ENCODE results near the gene ZNF628. TPM values are rescaled to one million over a fixed set of nuclear protein-coding genes. Genes with fewer than 3 reads are reported as not detected.
A peak's percentile ranks its signal among the peaks of the same experiment; 100 is the strongest.

Gene ZNF628
- total and polyA plus RNA-seq, 7 donors: 1.4 to 15.0 (median 2.5) TPM

DNA sequence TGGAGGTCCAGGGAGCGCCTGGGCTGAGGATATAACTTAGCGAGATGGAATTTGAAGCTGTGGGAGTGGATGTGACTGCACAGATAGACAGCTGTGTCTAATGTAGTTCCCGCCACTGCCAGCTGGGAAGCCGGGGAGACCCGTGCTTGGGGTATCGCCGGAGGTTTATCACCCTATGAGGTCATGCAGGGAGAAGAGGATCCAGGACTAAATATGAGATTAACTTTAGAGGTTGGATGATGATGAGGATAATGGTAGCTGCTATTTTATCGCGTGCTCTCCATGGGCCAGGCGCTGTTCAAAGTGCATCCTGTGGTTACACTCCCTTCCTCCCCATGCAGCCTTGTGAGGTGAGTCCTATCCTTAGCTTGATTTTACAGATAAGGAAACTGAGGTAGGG, 31.7 kb downstream of the ZNF628 start:
- Histone ChIP-seq H3K4me1 (peaks cover 0 to 15% (median 7%) of the 10 kb centered on the region in 4 donors), H3K27me3 (no peaks in the 10 kb centered on the region), H3K9me3 (no peaks in the 10 kb centered on the region), H3K36me3 (peaks cover 0 to 15% (median 2%) of the 10 kb centered on the region in 4 donors), H3K4me3 (no peak overlapping the region), H3K27ac (no peak overlapping the region)
- 63 to 68% methylated on average over 10 of the region's 10 CpGs for WGBS, 2 donors
- DNase-seq: no peak
- TF ChIP-seq, protein P1, sequence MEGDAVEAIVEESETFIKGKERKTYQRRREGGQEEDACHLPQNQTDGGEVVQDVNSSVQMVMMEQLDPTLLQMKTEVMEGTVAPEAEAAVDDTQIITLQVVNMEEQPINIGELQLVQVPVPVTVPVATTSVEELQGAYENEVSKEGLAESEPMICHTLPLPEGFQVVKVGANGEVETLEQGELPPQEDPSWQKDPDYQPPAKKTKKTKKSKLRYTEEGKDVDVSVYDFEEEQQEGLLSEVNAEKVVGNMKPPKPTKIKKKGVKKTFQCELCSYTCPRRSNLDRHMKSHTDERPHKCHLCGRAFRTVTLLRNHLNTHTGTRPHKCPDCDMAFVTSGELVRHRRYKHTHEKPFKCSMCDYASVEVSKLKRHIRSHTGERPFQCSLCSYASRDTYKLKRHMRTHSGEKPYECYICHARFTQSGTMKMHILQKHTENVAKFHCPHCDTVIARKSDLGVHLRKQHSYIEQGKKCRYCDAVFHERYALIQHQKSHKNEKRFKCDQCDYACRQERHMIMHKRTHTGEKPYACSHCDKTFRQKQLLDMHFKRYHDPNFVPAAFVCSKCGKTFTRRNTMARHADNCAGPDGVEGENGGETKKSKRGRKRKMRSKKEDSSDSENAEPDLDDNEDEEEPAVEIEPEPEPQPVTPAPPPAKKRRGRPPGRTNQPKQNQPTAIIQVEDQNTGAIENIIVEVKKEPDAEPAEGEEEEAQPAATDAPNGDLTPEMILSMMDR (IDR thresholded peaks at IDR 0.05): no peak
- TF ChIP-seq POLR2AphosphoS5 (IDR thresholded peaks at IDR 0.05): no peak
- intact Hi-C loops (cut with DNase I): loop anchor here (10.0 kb wide), 1 partner anchor 103 kb away; the partner anchor contains the start of gene UBE2S

DNA sequence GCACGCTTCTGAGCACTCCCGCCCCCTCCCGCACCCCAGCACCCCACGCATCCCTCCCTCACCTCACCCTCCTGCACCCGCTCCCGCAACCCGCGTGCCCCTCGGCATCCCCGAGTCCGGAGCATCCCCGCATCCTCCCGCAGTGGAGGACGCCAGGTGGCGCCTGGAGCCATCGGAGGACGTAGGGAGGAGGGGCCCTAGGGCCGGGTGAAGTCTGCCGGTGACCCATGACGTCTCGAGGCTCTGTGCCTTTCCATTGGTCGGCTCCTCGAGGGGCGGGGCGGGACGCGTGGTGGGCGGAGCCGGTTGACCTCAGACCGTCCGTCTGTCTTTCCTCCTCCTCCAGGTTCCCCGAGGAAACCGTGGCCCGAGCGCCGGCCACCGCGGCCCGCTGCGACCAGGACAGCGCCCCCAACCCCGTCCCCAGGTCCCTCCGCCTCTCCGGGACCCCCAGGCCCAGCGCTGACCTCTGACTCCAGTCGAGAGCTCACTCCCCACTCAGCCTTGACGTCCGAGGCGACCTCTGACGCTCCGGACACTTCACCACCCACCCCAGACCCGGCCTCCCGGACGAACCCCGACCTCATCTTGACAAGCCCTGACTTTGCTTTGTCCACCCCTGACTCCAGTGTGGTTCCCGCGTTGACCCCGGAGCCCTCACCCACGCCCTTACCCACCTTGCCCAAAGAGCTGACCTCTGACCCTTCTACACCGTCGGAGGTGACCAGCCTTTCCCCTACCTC, 40.6 kb downstream of the ZNF628 start:
- WGBS, 2 donors: 2 to 9% methylated on average over 61 of the region's 61 CpGs
- Histone ChIP-seq H3K4me3 (peak overlapping the region; percentile 35 to 57 (median 45)), H3K4me1 (peaks cover 0 to 17% (median 7%) of the 10 kb centered on the region in 4 donors), H3K27me3 (no peaks in the 10 kb centered on the region), H3K36me3 (peaks cover 3 to 23% (median 7%) of the 10 kb centered on the region in 4 donors), H3K9me3 (no peaks in the 10 kb centered on the region), H3K27ac (peak overlapping the region; percentile 83 to 94 (median 87))
- TF ChIP-seq EP300 (IDR thresholded peaks at IDR 0.05) (no peak), POLR2A (IDR thresholded peaks at IDR 0.05) (peak in 1 of 2 donors; percentile 39), POLR2AphosphoS5 (IDR thresholded peaks at IDR 0.05) (peak in 3 of 4 donors; percentile 36 to 43 (median 42))
- TF ChIP-seq, protein P1 (IDR thresholded peaks at IDR 0.05): peak; percentile 82 to 93 (median 92)
- DNase-seq: peak; percentile 97
- intact Hi-C loops (cut with DNase I): loop anchor here (1.0 to 2.0 kb wide), 3 partner anchors 64 to 116 kb away; no protein-coding TSS in a partner anchor

DNA sequence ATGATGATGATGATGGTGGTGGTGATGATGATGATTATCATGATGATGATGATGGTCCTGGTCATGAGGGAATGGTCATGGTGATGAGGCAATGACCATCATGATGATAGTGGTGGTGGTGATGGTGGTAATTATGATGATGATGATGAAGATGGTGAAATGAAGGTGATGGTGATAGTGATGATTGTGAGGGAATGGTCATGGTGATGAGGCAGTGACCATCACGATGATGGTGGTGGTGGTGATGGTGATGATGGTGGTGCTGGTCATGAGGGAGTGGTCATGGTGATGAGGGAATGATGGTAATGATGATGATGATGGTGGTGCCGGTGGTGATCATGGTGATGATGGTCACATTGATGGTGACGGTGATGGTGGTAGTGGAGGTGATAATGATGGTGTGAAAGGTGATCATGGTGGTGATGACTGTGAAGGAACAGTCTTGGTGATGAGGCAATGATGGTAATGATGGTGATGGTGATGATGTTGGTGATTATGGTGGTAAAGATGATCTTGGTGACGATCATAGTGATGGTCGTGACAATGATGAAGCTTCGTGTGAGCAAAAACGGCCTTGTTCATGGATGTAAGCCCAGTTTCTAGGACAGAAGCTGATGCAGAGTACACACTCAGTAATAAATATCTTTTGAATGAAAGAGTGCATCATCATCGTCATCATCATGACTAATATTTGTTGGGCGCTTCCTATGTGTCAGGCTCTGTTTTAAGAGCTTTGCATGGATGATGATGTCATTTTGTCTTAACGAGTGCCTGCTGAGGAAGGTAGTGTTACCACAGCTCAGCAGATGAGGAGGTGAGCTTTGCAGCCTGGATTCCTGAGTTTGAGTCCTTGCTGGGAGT, 43.3 kb downstream of the ZNF628 start:
- WGBS, 2 donors: 85 to 92% methylated on average over 10 of the region's 10 CpGs
- TF ChIP-seq POLR2A (IDR thresholded peaks at IDR 0.05) (no peak), POLR2AphosphoS5 (IDR thresholded peaks at IDR 0.05) (peak in 1 of 4 donors; percentile 20), EP300 (IDR thresholded peaks at IDR 0.05) (no peak)
- TF ChIP-seq, protein P1 (IDR thresholded peaks at IDR 0.05): no peak
- Histone ChIP-seq H3K4me1 (peaks cover 0 to 17% (median 7%) of the 10 kb centered on the region in 4 donors), H3K27ac (no peak overlapping the region), H3K9me3 (no peaks in the 10 kb centered on the region), H3K27me3 (no peaks in the 10 kb centered on the region), H3K4me3 (no peak overlapping the region), H3K36me3 (peaks cover 0 to 8% (median 2%) of the 10 kb centered on the region in 4 donors)
- no peak for DNase-seq
- intact Hi-C loops (cut with DNase I): no loop called here

DNA sequence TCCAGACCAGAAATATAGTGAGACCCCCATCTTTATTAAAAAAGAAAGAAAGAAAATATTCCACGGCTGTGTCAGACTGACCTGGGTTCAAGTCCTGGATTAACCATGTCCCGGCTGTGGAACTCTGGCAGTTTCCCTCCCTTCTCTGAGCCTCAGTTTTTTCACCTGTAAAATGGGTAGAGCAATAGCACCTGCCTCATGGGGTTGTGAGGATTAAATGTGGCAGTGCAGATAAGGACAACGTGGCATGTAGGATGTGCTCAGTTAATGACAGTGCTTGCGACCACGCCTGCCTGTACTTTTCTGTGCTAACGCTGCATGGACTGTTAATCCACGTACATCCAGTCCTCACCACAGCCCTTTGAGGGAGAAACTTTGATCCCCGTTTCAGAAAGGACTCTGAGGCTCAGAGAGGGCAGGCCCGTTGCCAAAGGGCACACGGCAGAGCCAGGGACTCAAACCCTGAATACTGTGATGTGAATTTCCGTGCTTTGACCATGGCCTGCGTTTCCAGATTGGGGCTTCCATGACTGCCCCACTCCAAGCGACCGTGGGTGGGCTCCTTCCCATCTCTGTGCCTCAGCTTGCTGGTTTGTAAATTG, 44.4 kb downstream of the ZNF628 start:
- Histone ChIP-seq H3K27me3 (no peaks in the 10 kb centered on the region), H3K4me3 (no peak overlapping the region), H3K27ac (no peak overlapping the region), H3K36me3 (no peaks in the 10 kb centered on the region), H3K9me3 (no peaks in the 10 kb centered on the region), H3K4me1 (peaks cover 0 to 17% (median 9%) of the 10 kb centered on the region in 4 donors)
- 64 to 82% methylated on average over 14 of the region's 14 CpGs for WGBS, 2 donors
- TF ChIP-seq, protein P1 (IDR thresholded peaks at IDR 0.05): no peak
- no peak for TF ChIP-seq POLR2A (IDR thresholded peaks at IDR 0.05)
- no peak for TF ChIP-seq EP300 (IDR thresholded peaks at IDR 0.05)
- no peak for TF ChIP-seq POLR2AphosphoS5 (IDR thresholded peaks at IDR 0.05)
- no peak for DNase-seq
- intact Hi-C loops (cut with DNase I): no loop called here
